Measurements from ENCODE around the gene CTSC.

Gene CTSC

DNA sequence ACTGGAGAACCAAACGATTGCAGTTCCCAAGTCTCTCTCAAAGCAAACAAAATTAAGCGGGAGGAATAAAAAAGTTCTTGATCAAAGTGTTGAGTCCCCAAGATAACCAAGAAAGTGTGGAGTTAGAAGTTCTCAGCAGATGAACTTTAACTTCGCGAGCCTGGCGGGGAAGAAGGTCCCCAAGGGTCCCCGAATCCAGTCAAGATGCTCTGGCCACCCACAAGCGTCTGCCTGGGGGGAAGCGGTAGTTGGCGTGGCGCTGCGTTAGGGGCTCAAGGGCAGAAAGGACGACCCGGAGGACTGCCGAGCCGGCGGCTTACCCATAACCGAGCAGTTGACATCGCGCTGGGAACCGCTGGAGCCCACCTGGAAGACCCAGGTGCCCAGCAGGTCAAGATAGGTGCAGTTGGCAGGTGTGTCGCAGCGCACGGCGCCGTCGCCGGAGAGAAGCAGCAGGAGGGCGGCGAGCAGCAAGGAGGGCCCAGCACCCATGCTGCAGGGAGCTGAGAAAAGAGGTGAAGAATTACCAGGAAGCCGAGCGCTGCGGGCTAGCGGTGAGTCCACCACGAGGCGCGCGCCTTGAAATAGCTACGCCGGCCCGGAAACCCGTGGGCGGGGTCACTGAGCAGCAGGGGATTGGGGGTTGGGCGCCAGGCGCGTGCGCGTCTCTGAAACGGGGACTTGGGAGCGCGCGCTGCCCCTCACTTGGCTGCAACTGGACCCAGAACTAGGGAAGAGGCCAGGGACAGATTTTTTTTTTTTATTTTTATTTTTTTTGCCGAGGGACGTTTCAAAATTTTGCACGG, at the start of gene CTSC:
Gene CTSC, minus strand, starts transcription at position 556 of the 806 bp plus-strand sequence. Its CDS starts 64 bp downstream, at position 492.
- DNase-seq: peak; percentile 82

DNA sequence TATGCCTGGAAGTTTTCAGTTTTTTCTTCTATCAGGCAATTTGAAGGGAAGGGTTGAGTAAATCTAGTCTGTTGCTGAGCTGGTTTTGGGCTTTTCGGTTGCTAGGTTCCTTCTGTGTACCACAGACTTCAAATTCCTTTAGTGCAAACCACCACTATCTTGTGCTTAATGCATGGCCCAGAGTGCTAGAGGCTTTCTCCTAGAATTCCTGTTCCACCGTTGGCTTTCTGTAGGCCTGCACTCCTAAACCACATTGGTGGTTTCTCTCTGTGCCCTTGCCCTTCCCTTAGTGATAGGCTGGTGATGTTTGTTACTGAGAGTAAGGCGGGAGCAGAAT, 47.1 kb upstream of the CTSC start:
- DNase-seq: no peak

DNA sequence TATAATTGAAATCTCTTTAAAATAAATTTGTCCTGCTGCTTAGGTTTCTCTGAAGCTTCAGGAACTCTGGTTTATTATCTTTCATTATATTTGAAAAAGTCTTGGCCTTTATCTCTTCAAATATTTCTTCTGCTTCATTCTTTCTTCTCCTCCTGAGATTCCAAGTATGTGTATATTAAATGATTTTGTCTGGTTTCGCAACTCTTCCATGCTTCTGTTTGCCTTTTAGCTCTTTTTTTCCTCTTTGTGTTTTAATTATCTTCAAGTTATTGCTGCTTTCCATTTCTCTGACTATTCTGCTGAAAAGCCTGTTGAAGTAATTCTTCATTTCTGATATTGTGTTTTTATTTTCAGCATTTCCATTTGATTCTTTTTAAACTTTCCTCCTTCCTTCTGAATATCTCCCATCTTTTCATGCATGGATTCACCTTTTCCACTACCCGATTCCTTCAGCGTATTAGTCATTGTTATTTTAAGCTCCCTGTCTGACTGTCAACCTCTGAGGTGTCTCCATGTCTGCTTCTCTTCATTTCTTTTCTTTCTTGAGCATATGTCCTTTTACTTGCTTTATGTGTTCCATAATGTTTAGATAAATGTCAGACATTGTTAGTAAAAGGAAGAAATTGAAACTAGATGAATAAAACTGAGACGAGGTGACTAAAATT, 46.6 kb upstream of the CTSC start:
- DNase-seq: no peak

DNA sequence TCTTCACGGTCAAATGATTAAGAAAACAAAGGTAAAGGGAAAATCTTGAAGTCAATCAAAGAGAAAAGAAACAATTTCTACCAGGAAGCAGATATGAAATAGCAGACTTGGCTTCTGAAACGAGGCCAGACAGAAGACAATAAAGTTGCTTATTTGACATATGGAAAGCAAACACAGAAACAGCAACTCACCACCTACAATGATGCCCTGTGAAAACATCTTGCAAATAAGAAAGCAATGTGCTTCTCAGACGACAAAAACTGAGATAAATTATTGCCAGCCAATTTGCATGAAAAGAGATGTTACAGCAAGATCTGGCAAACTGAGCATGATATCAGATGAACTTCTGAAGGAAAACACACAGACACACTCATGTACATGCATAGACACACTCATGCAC, 45.9 kb upstream of the CTSC start:
- no peak for DNase-seq

DNA sequence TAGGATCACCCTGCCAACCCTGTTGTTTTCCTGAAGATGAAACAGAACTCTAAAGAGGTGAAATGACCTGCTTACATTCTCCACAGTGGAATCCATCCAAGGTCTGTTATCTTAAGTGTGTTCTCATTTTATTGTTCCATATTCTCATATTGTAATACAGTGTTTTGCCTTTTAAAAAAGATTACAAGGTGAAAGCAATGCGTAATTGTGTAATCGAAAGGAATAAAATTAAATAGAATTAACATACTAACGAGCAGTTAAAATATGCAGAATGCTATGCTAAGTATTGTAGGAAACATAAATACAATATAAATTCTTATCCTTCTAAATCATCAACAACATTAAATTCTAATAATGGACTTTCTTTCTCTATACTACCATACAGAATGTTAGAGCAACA, 41.6 kb upstream of the CTSC start:
- DNase-seq: no peak

DNA sequence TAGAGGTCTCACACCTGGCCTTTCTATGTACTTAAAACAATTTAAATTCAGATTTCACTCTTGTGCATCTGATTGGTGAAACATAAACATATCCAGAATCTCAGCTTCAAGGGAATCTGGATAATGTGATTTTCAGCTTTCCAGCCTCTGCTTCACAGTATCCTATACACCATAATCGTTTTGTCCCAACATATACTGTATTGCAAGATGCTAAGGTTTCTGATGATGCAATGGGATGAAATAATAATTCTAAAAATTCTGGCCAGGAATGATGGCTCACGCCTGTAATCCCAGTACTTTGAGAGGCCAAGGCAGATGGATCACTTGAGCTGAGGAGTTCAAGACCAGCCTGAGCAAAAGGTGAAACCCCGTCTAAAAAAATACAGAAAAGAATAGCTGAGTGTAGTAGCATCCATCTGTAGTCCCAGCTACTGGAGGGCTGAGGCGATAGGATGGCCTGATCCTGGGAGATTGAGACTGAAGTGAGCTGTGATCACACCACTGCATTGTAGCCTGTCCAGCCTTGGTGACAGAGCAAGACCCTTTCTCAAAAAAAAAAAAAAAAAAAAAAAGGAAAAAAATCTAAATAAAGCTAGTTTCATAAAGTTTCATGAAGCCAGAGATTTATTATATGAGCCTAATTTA, 41.0 kb upstream of the CTSC start:
- DNase-seq: no peak

DNA sequence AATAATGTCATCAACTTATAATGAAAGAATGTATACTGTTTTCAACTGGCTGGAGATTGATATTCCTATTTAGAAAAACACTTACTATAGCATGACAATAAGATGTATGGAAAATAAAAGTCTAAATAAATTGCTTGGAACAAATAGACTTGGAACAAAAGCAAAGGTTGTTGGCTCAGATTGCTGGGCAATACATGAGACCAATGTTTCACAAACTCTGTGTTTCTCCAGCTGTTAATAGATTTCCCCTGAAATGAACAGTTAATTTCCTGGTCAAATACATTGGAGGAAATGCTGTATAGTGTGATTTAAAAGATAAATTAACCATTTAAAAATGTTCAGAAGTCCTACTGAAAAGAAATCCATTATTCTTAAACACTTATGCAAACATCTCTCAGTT, 40.1 kb upstream of the CTSC start:
- no peak for DNase-seq

DNA sequence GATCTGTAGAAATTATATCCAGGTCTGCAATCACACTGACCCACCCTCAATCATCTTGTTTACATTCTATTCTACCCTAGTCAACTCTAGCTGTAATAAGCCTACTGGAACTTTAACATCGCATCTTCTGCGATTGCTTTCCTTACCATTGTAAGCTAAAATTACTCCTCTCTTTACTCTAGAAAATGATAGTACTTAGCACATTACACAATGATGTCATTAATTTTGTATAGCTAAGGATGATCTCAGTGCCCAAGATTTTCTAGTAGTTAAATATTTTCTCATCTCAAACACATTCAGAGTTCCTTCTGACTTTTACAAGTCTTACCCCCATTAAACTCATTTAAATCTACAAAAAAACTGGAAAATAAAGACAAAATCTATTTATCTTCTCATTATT, 39.6 kb upstream of the CTSC start:
- no peak for DNase-seq

DNA sequence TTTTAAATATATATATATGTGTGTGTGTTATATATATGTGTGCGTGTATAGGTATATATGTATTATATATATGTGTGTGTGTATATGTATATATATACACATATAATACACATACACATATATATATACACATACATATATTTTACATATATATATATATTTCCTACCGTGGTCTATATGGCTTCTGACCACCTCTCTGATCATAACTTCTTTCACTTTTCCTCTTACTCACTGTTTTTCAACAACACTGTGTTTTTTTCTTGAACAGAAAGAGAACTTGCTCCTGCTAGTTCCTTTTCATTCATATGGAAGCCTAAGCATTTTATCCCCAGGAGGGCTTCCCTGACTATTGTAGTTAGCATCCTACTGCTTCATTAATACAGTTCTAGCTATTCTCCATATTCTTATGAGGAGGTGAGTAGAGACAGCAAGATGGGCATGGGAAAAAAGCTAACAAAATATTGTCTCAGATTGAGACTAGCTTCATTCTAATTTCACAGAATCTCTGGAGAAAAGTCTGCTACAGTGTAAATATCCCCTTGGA, 38.5 kb upstream of the CTSC start:
- no peak for DNase-seq

DNA sequence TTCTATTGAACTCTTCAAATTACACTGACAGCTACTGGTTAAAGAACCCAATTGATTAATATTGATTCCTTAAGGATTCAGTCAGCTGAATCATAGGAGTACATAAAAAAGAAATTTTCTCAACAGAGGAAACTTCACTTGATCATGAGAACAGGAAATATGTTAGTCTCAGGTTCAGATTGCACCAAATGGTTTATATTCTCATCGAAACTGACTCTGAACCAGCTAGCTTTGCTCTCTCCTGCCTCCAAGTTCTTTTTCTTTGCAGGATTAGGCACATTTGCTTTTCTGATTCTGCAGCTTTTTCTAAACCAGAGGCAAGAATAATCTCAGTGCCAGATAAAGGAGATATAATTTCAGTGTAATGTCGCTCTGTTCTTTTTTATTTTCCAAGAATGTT, 33.2 kb upstream of the CTSC start:
- DNase-seq: no peak

DNA sequence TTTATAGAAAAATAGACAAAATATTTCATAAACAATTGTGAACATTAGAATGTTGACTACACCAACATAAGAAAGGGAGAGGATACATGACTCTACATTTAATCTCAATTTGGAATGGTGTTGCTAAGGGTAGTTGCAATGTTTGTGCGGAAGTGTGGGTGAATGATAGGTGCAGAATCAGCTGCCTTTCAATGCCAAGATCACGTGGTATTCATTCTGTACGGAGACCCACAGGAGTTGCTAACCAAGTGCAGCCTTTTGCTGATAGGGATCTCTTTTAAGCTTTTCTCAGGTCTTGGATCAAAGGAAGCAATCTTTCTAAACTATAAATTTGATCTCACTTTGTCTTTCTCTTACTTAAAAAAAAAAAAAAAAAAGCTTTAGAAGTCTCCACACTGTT, 29.8 kb upstream of the CTSC start:
- DNase-seq: no peak

DNA sequence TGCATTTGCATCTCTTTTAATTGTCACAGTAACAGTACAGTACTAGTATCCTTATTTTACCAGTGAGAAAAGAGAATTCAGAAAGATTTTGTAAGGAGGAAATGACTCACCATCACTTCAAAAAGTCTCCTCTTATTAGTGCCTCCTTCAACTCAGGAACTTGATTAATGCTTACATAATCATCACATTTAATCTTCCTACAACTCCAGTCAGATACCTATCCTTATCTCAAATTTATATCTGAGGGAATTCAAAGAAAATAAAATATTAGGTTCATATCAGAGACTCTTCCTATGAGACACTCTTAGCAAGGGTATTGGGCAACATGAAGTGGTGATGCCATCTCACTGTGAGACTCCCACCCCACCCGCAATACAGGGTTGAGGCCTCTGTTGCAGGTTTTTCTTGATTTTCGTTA, 26.1 kb upstream of the CTSC start:
- no peak for DNase-seq

DNA sequence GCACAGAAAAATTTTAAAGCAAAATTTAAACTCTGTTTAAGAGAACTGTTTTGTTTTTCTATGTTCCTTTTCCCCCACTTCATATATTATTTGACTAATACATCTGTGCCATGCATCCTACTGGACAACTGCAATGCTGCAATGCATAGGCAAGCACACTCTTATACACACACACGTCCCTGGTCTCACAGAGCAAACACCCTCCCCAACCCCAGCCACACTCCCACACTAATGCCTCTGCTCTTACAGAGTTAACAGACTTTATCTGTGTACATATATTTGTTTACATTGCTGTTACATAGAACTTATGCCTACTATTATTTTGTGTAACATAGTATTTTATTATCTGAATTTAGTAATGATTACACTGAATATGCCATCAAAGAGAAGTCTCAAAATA, 25.5 kb upstream of the CTSC start:
- DNase-seq: no peak

DNA sequence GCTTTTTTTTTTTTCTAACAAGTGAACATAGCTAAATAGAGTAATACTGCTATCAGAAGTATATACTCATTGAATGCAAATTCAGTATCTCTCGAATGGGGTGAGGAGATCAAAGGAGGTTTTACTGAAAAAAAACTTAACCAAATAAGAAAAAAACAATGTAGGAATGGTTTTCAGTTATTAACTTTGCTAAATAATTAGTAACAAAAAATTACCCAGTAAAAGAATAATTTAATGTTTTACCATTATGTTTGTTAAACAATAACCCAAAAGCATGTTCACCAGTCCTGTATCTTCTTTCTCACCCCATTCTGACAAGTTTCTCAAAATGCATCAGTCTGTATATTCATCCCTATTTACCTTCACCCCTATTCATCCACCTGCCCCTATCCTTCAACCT, 22.6 kb upstream of the CTSC start:
- DNase-seq: no peak

DNA sequence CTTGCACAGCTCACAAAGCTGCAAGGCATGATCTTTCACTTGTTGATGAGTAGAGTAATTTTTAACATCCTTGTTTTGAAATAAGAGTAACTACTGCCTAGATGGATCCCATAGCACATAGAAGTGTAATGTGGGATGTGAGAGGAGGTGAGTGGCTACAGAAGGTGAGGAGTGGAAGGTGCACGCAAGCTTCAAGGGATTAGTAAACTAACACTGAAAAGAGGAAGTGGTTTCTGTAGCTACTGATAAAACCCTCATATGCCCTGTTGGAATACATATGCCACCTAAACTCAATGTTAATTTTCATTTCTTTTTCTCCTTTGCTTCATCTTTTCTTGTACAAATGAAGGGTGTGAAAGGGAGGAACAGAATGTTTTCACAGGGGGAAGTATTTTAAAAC, 22.0 kb upstream of the CTSC start:
- no peak for DNase-seq

DNA sequence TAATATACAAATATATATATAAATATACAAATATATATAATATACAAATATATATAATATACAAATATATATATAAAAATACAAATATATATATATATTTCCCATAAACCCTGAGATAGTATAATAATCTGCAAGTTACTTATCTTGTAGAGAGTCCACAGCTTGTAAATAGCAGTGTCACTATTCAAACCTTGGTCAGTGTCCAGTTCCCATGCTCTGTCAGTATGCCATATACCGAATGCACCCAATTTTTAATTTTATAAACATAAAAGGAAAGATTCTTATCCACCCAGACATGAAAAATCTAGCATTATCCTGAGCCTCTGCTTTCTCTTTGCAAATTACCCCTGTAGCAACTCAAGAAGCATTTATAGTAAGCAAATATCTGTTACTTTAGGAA, 21.6 kb upstream of the CTSC start:
- DNase-seq: no peak

DNA sequence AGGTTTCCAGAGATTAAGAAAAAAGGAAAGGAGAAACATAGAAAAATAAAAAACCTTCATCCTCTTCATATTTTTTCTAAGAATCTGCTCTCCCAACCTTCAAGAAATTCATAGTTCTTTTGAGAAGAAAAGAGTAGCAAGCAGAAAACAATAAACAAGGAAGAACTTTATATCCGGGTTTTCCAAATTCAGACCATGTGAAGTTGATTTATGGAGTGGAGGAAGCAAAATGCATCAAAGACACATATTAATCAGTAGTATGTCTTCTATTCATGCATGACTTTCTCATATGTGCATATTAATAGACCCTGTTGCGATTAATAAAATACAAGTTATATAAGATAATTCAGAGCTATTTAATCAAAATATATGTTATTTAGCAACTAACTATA, 20.5 kb upstream of the CTSC start:
- no peak for DNase-seq

DNA sequence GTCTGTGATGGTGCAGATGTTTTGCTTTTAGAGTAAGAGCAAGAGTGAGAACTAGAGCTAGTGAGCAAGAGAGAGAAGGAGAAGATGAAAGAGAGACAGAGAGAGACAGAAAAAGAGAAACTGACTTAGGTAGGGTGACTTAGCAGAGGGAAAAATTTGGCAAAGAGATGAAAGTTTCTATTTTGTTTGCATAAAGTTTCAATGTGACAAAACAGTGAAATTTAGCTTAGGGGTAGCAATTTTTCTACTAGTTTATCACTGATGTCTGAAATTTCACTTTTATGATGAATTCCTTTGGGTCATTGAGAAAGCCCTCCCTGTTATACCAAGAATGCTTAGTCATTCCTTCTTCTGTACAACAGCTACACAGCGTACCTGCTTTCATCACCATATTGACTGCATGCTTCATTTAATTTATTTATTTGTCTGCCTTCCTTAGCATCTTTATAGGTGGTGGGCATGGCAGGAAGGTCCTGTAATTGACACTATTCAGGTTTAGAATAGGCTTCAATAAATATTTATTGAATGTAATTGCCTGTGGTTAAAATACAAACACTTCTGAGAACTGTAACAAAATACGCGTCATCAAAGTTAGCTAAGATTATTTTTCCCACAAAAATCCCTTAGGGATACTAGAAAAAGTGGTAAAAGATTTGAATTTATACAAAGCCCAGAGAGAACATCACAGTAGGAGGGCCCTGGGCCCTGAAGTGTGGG, 19.9 kb upstream of the CTSC start:
- peak; percentile 47 for DNase-seq

DNA sequence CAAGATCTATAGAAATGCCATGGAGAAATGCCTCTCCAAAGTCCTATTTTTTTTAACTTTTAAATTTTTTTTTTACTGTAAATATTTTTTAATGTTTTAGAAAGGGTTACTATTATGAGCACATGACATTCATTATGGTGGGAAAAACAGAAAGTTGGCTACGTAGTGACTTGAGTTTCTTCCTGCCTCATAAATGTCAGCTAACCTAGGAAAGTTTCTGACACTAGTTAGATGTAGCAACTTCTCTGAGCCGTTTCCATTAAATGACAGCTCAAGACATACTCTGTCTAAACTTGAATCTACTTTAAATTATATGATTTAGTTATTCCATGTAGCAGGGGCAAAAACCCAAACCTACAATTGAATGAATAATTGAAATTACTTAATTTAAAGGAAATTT, 18.4 kb upstream of the CTSC start:
- DNase-seq: no peak

DNA sequence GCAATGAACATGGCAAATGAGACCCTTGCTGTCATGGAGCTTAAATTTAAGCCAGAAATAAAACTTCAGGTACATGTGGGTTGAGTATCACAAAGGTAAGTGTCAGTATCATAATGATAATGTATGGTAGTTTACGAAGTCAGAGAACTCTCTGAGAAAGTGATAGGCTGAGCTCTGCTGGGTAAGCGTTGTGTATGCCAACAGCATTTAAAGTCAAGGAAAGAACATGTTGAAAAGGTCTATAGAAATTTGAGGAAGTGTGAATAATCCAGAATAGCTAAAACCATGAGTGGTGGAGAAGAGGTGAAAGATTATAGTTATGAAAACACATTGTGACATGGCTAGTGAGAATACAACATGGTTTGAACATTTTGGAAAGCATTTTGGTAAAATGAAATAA, 17.4 kb upstream of the CTSC start:
- no peak for DNase-seq

DNA sequence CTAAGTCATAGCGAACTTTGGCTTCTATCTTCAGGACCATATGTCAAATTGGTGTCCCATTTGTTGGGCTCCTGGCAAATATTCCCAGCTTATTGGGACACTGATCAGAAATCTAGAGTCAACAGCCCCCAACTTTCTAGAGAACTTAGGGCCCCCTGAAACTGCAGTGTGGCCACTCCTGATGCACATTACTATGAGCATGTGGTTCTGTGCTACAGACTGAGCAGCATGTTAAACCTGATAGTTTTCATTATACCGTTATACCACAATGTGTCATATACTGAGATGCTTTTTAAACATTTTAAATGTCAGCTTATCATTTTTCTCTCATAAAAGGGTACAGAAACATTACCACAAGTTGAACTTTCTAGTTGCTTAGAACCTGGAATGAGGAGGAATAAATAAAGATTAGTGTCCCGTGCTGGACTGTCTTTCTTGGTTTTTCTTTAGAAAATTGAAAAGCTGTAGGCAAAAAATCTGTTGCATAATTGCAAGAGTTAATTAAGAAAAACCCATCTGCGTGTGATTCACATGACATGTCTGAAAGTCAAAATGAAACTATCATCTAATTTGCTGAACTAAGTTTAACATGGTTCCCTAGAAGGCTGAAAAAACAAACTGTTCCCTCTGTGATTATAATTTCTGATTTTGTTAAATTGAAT, 16.4 kb upstream of the CTSC start:
- DNase-seq: no peak

DNA sequence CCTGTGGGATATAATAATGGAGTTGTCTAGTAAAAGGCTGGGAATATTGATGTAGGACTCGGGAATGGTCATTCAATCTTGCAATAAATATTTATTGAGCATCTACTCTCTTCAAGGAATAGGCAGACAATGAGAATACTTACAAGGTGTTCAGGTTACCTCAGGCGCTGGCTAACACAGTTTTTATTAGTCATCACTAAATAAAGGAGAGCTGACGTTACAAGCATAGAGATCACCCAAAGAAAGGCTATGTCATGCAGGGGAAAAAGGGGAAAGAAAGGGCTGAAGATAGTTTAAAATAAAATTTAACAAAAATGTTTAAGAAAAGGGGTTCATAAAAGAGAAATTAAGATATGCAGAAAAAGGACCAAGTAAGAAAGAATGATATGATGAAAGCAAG, 15.8 kb upstream of the CTSC start:
- DNase-seq: no peak

DNA sequence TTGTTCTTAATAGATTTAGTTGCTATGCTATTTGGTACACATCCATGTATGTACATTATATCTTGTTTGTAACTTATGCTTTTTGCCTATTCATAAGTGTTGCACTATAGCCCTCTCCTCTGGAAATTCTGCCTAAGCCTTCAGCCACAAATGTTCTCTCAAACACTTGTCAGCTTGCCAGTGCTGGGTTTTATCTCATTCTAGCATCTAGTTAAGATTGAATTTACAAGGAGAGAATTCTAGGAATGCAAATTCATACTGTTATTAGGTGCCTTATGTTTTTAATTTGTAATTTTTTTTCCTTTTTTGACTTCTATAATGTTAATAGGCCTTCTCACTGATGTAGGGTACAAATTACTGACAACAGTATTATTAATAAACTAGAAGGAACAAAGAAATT, 14.6 kb upstream of the CTSC start:
- no peak for DNase-seq

All from NCI-H774 (cell line).